Stimulated activated CD8-positive, alpha-beta memory T cell treated with anti-CD3 and anti-CD28 coated beads, Interleukin-4, amount 100 ng/mL, for 48 hours (primary cell): ENCODE data around the gene AUP1.
A peak's percentile ranks its signal among the peaks of the same experiment; 100 is the strongest.
"Not testable (repeated sequence)": the region's sequence is repeated elsewhere in the genome, so short reads cannot be mapped to it uniquely, and the experiment has no call there.

Experiments used
- DNase-seq: peaks from one replicate; pipeline ENCODE4 v3.0.0-alpha.2; 2020

The AUP1 gene

DNA sequence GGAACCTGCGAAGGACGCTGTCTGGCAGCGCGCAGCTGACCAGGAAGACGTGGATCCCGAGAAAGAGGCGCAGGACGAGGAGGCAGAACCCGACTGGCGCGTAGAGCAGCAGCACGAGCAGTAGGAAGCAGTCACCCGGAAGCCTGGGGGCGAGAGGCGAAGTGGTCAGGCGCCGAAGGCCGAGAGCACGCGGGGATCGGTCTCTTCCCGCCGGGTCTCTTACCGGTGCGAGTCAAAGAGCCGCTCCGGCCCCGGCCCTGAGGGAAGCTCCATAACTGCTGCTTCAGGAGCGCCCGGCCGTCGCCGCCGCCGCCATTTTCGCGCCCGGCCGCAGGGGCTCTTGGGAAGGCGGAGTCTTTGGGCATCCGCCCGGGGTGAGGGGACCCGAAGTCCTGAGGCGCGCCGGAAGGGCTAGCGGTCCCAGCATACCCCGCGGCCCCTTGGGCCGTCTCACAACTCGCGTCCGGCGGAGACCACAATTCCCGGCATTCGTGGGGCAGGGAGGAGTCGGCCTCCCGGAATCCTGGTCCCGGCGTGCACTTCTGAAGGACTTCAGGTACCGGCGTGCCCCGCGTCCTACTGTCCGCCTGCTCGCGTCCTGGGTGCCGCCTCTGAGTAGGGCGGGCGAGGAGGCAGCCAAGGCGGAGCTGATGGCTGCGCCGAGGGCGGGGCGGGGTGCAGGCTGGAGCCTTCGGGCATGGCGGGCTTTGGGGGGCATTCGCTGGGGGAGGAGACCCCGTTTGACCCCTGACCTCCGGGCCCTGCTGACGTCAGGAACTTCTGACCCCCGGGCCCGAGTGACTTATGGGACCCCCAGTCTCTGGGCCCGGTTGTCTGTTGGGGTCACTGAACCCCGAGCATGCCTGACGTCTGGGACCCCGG lies at the start of gene AUP1, which contains the start of gene HTRA2:
Gene AUP1, minus strand, starts transcription at position 350 of the 882 bp plus-strand sequence. Its CDS starts 77 bp downstream, at position 273.
Gene HTRA2, plus strand, starts transcription at position 577 of the 882 bp plus-strand sequence. Its CDS starts 74 bp downstream, at position 651.
- peak; percentile 95 for DNase-seq

DNA sequence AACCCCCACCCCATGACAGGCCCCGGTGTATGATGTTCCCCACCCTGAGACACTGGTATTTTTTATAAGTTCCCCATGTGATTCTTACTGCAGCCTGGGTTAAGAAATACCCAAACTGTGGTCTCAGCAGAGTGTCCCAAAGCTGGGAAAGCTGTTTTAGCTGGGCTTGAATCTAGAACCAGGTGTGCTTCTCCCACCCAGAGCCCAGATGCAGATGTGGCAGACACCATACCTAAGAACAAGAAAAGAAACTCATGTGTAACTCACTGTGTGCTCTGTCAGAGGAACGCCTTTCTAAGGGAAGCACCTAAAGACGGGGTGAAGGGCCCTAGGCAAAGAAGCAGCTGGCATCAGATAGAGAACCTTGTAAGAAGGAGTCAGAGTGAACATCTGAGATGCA lies 48.9 kb upstream of the AUP1 start:
- DNase-seq = no peak

- no peak for DNase-seq
Measured at GRCh38 chr2:74577448-74577847, 47.9 kb upstream of the AUP1 start.

- no peak for DNase-seq
Measured at GRCh38 chr2:74576863-74577229, 47.3 kb upstream of the AUP1 start.

- DNase-seq = no peak
Measured at GRCh38 chr2:74576211-74576862, 46.8 kb upstream of the AUP1 start.

- no peak for DNase-seq
Measured at GRCh38 chr2:74575320-74575719, 45.8 kb upstream of the AUP1 start.

DNA sequence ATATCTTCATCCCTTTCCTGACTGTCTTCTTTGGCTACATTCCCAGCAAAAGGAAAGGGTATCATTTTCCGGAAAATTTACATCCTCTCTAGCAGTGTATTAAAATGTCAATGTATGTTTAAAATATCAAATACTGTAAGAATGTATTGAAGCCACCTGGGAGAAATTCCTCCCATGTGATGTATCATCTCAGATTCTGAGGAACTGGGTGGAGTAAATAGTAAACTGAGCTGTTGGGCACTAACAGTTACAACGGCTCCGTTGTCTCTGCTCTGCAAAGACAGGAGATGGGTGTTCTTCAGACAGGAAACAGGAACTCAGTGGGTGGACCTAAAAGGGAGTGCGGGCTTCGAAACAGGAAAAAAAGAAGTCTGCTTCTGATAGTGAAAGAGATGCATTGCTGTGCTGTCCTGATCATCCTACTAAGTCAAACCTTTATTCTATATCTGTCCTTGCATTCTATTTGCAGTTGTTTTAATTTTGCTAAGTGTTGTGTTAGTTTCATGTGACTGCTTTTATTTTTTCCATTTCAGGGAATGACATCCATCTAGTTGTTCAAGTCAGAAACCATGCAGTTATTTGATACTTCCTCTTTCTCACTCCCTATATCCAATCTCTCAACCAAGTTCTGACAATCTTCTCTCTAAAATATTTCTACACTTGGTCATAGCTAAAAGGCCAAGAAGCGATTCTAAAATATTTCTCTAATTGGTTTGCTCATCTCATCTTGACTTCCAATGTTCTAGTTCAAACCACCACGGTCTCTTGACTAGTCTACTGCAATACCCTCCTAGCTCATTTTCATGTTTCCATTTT lies 44.4 kb upstream of the AUP1 start:
- DNase-seq = no peak

DNA sequence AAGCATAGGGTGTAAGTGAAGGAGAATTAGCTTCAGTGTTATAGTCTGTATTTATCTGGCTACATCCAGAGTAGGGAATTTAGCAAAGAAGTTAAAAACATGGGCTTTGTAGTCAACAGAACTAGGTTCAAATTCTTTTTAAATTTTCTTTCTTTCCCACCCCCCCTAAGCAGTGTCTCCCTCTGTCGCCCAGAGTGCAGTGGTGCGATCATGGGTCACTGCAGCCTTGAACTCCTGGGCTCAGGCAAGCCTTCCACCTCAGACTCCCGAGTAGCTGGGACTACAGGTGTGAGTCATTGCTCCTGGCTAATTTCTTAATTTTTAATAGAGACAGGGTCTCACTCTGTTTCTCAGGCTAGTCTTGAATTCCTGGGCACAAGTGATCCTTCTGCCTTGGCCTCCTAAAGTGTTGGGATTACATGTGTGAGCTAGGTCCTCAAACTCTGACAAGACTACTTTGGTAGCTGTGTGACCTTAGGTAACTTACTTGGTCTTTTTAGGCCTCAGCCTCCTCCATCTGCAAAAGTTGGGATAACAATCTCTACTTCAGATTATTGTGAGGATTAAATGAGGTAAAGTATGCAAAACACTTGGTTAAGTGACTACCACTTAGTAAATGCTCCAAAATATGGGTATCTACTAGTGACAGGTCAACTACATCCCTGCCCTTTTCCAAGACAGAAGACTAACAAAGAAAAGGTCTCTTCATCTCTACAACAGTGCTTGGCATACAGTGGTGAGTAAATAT lies 42.8 kb upstream of the AUP1 start:
- no peak for DNase-seq

DNA sequence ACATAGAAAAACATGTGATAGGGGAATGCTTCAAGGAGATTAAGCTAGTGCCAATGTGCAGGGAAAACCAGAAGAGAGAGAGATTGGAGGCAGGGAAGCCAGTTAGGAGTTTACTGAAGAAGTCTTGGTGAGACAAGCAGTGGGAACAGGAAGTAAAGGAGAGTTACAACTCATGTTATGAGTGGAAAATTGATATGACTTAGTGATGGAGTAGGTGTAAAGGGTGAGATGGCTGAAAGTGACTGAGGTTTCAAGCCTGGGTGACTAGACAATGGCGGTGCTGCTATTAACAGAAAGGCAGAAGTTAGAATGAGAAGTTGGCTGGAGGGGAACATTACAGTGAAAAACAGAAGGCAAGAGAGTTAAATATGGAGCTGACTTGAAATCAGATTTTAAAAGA lies 41.6 kb upstream of the AUP1 start:
- no peak for DNase-seq

DNA sequence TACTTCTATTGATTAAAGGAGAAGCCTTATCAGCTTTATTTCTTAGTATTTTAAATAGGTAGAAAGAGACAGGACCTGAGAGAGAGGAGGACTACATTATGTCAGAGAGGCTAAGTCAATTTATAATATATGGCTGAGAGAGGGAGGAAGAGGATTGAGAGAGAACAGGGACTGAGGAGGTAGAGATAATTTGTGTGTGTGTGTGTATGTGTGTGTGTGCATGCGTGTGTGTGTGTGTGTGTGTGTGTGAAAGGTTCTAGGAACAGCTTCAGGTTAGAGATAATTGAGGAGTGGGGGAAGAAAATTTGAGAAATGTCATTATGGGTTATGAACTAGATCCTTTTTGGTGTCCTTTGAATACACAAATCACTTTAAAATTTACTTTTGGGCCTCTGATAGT lies 40.2 kb upstream of the AUP1 start:
- DNase-seq = no peak

- DNase-seq = no peak
Measured at GRCh38 chr2:74567881-74568280, 38.4 kb upstream of the AUP1 start.

GRCh38 chr2:74566754-74567085 lies 37.2 kb upstream of the AUP1 start:
- DNase-seq = no peak

DNA sequence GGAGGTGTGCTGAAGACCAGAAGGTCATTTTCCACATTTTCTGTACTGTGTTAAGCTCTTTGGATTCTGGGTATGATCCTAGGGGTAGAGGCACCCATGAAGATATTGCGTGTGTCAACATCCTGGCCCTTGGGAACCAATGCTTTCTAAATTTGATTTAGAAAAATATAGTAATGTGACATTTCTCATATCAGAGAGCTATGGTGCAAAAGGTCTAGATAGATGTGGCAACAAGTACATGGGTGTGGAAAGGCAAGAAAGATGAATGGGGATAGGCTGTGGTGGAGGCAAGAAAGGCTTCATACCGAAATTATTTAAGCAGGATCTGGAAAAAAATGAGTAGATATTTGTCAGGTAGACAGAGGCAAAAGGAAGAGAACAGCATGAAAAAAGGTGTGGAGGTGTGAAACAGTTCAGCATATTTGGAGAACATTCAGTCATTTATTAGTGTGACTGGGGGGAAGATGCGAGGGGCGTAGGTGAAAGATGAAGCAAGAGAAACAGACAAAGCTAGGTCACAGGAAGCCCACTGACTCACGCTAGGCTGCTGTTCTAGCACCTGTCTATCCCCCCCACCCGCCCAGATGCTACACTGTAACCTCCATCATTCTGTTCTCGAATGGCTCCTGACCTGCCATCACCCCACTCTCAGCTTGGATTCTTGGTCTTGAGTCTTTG lies 36.7 kb upstream of the AUP1 start:
- no peak for DNase-seq

GRCh38 chr2:74564222-74564621 lies 34.7 kb upstream of the AUP1 start:
- DNase-seq = no peak

DNA sequence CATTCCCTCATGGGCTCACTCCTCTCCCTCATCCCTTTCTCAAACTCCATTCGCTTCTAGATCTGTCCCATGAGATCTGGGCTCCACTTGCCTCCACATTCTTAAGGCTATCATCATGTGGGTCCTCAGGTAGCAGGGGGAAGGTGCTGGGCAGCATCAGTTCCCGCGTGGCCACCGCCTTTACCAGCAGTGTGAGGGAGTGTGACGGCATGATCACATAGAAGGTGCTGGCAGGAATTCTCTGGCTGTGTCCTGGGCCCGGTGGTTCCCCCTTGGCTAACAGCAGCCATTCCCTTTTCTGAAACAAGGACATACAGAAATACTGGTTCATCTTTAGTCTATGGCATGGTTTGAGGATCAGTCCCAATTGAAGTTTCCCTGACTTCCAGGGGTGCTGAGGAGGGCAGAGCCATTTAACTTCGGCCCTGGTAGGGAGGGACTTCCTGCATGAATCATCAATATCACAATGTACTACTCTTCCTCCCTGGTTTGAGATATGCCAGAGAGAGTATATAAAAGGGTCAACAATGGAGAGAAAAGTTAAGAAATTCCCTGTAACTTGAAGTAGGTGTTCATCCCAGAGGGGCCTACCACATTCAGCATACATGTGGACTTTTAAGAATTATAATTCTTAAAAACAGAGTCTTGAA lies 32.7 kb upstream of the AUP1 start:
- no peak for DNase-seq

DNA sequence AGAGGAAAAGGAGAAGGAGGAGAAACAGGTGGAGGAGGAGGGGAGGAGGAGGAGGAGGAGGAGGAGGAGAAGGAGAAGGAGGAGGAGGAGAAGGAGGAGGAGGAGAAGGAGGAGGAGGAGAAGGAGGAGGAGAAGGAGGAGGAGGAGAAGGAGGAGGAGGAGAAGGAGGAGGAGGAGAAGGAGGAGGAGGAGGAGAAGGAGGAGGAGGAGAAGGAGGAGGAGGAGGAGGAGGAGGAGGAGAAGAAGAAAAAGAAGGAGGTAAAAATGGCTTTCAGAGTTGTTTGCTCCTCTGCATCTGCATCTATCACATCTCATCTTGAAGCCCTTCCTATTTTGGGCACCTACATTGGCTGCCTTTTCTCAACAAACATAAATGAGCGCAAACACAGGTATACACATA lies 31.5 kb upstream of the AUP1 start:
- not testable (repeated sequence) for DNase-seq

DNA sequence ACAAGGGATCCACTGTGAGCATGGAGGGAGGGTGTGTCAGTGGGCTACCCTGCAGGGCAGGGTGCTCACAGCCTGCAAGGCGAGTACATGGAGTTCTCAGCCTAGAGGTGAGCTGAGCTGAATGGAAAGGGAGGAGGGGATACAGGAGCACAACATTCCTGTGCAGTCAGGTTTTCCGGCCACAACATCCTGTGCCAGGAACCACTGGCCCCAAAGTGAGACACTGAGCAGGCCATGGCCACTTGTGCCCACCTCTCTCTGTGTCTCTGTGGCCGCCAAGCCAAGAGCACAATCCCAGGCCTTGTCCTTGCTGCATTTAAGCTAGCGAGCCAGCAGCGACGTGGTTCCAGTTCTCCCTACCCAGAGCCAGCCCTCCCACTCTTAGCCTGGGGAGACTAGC lies 31.1 kb upstream of the AUP1 start:
- DNase-seq = no peak

- no peak for DNase-seq
Measured at GRCh38 chr2:74559912-74560311, 30.4 kb upstream of the AUP1 start.

- DNase-seq = no peak
Measured at GRCh38 chr2:74558284-74559230, 29.1 kb upstream of the AUP1 start.

GRCh38 chr2:74556831-74557370 lies 27.4 kb upstream of the AUP1 start:
- no peak for DNase-seq
